Stimulated activated effector memory CD8-positive, alpha-beta T cell treated with anti-CD3 and anti-CD28 coated beads, Interleukin-12 subunit alpha, Interleukin-12 subunit beta, amount 100 ng/mL, for 72 hours (primary cell): ENCODE measurements around the gene ZSWIM1.

Source experiments
- ATAC-seq: fragments of 150-1000 bp; cut with Tn5 transposase; 2 replicates; pipeline ENCODE4 v1.10.0; 2021
- DNase-seq, 2 donors: peaks; one replicate each; pipeline ENCODE4 v3.0.0; 2021 to 2022; ENCODE audit warnings: low spot score in 2 of 2
- H3K27ac Mint-ChIP-seq: one replicate; pipeline ENCODE4 v1.8.0; 2022; ENCODE audit warnings: mild to moderate bottlenecking, mixed read lengths
- H3K36me3 Mint-ChIP-seq: one replicate; pipeline ENCODE4 v1.8.0; 2022; ENCODE audit warnings: mild to moderate bottlenecking, mixed read lengths
- H3K4me1 Mint-ChIP-seq: one replicate; pipeline ENCODE4 v1.8.0; 2022; ENCODE audit warnings: mixed read lengths
- H3K4me3 Mint-ChIP-seq: one replicate; pipeline ENCODE4 v1.8.0; 2022; ENCODE audit warnings: mild to moderate bottlenecking, mixed read lengths
- H3K9me3 Mint-ChIP-seq: one replicate; pipeline ENCODE4 v1.8.0; 2022; ENCODE audit warnings: mixed read lengths

The ZSWIM1 gene

GRCh38 chr20:45905505-45906079 is 24.6 kb downstream of the ZSWIM1 start:
- Mint-ChIP-seq H3K4me1 (peaks cover 4% of the 10 kb centered on the region), H3K9me3 (peaks cover under 1% of the 10 kb centered on the region), H3K4me3 (no peak overlapping the region), H3K27ac (no peak overlapping the region), H3K36me3 (peaks cover 5% of the 10 kb centered on the region)
- ATAC-seq (no peak), DNase-seq (no peak)

- Mint-ChIP-seq H3K9me3 (peaks cover 3% of the 10 kb centered on the region), H3K27ac (no peak overlapping the region), H3K36me3 (peaks cover 5% of the 10 kb centered on the region), H3K4me1 (peaks cover 17% of the 10 kb centered on the region), H3K4me3 (no peak overlapping the region)
- DNase-seq (no peak), ATAC-seq (no peak)
Measured at GRCh38 chr20:45907219-45907948, 26.4 kb downstream of the ZSWIM1 start.

- DNase-seq (no peak), ATAC-seq (no peak)
- Mint-ChIP-seq H3K27ac (no peak overlapping the region), H3K4me1 (peaks cover 17% of the 10 kb centered on the region), H3K9me3 (peaks cover 3% of the 10 kb centered on the region), H3K4me3 (no peak overlapping the region), H3K36me3 (peaks cover 4% of the 10 kb centered on the region)
Measured at GRCh38 chr20:45908084-45908483, 27.1 kb downstream of the ZSWIM1 start.

GRCh38 chr20:45909336-45909808 is 28.3 kb downstream of the ZSWIM1 start:
- Mint-ChIP-seq H3K27ac (no peak overlapping the region), H3K9me3 (peaks cover 3% of the 10 kb centered on the region), H3K36me3 (no peaks in the 10 kb centered on the region), H3K4me1 (peaks cover 17% of the 10 kb centered on the region), H3K4me3 (no peak overlapping the region)
- ATAC-seq (no peak), DNase-seq (no peak)

GRCh38 chr20:45909817-45910669 is 29.0 kb downstream of the ZSWIM1 start:
- Mint-ChIP-seq H3K4me3 (peak overlapping the region; percentile 62), H3K27ac (peak overlapping the region; percentile 80), H3K4me1 (peaks cover 17% of the 10 kb centered on the region), H3K9me3 (peaks cover 3% of the 10 kb centered on the region), H3K36me3 (no peaks in the 10 kb centered on the region)
- DNase-seq (no peak), ATAC-seq (no peak)

DNA sequence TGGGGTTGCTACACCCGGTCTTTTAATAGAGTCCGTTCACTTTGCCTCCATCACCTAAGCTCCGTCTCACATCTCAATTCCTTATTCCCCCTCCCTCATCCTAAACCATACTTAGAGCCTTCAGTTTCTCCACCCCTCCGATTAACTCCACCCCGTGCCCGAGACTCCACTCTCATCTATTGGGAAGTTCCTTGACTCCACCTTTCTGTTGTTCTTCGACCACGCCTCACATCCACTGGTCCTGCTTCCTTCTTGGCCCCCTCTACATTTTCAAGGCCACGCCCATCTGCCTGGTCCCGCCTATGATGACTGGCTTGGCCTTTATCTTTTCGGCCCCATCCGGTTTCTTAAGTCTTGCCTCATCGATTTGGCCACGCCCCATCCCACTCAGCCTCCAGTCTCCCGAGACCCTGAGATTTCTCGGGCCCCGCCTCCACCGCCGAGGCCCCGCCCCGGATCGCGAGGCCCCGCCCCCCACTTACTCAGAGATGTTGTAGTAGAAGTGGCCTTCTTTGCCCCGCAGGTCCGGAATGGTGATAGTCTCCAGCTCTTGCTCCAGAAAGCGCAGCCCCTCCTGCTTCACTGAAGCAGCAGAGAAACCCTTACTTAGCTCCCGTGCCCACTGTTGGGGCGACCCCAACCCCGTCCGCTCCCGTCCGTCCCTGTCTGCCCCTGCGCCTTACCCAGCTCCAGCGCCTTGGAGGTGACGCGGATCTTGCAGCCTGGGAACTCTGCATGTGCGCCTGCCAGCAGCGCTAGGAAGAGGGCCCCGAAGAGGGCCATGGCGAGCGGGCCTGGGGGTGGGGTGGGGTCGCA is 29.9 kb downstream of the ZSWIM1 start:
- Mint-ChIP-seq H3K27ac (peak overlapping the region; percentile 80), H3K4me1 (peaks cover 17% of the 10 kb centered on the region), H3K36me3 (no peaks in the 10 kb centered on the region), H3K4me3 (peak overlapping the region; percentile 62), H3K9me3 (peaks cover 3% of the 10 kb centered on the region)
- DNase-seq: peak; percentile 95 to 98
- ATAC-seq: peak; percentile 96

- peaks cover 3% of the 10 kb centered on the region for H3K9me3 Mint-ChIP-seq
- no peak for ATAC-seq
- DNase-seq: no peak
- peaks cover 17% of the 10 kb centered on the region for H3K4me1 Mint-ChIP-seq
- H3K4me3 Mint-ChIP-seq: peak within 1 kb of the TSS; percentile 62
- no peaks in the 10 kb centered on the region for H3K36me3 Mint-ChIP-seq
- H3K27ac Mint-ChIP-seq: peak within 1 kb of the TSS; percentile 80
Measured at GRCh38 chr20:45911486-45912343, 30.7 kb downstream of the ZSWIM1 start, which contains the start of gene PLTP. TSS of gene PLTP (minus strand) at chr20:45912155. CDS start at chr20:45911452, 703 bp downstream.

DNA sequence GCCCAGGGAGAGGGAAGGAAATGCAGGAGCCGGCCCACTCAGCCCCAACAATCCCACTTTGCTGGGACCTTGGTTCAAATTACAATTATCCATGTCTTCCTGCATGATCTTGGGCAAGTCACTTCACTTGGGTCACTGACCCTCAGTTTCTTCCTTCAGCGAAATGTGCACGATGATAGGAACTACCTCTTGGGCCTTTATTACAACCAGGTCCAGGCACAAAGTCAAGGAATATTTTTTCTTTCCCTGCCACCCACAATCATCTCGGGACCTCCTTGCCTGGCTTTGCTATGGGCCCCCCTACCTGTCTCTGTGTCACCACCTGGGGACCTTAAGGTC is 31.3 kb downstream of the ZSWIM1 start:
- Mint-ChIP-seq H3K4me1 (peaks cover 17% of the 10 kb centered on the region), H3K4me3 (peak overlapping the region; percentile 62), H3K36me3 (no peaks in the 10 kb centered on the region), H3K9me3 (peaks cover 3% of the 10 kb centered on the region), H3K27ac (no peak overlapping the region)
- no peak for ATAC-seq
- no peak for DNase-seq

DNA sequence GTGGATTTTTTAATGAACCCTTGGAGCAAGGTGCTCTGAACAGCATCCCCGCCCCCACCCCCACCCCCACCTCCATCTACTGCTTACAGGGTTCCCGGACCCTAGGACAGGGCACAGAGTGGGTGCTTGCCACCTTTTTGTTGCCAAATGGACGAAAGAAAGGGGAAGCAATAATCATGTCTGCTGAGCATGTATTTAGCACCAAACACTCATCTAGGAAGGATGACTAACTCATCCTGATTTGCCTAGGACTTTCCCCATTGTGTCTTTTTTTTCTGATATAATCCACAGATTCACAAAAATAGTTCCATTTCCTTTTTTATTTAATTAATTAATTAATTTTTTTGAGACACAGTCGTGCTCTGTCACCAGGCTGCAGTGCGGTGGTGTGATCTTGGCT is 32.1 kb downstream of the ZSWIM1 start:
- Mint-ChIP-seq H3K27ac (no peak overlapping the region), H3K36me3 (no peaks in the 10 kb centered on the region), H3K4me1 (peaks cover 17% of the 10 kb centered on the region), H3K9me3 (peaks cover 3% of the 10 kb centered on the region), H3K4me3 (peak overlapping the region; percentile 22)
- ATAC-seq (no peak), DNase-seq (no peak)

DNA sequence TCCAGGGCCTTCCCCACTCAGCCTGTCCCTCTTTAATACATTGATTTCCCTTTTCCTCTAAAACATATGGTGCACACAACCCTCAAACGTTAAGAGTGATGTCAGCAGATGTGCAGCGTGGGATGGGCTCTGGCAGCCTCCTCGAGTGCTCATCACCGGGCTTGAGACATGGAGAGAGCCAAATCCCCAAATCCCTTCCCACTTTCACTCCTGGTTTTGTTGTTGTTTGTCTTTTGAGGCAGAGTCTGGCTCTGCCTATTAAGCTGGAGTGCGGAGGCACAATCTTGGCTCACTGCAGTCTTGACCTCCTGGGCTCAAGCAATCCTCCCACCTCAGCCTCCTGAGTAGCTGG is 36.7 kb downstream of the ZSWIM1 start:
- ATAC-seq (no peak), DNase-seq (no peak)
- no peaks in the 10 kb centered on the region for H3K36me3 Mint-ChIP-seq
- H3K4me1 Mint-ChIP-seq: peaks cover 6% of the 10 kb centered on the region
- no peak overlapping the region for H3K27ac Mint-ChIP-seq
- no peaks in the 10 kb centered on the region for H3K9me3 Mint-ChIP-seq
- H3K4me3 Mint-ChIP-seq: no peak overlapping the region

DNA sequence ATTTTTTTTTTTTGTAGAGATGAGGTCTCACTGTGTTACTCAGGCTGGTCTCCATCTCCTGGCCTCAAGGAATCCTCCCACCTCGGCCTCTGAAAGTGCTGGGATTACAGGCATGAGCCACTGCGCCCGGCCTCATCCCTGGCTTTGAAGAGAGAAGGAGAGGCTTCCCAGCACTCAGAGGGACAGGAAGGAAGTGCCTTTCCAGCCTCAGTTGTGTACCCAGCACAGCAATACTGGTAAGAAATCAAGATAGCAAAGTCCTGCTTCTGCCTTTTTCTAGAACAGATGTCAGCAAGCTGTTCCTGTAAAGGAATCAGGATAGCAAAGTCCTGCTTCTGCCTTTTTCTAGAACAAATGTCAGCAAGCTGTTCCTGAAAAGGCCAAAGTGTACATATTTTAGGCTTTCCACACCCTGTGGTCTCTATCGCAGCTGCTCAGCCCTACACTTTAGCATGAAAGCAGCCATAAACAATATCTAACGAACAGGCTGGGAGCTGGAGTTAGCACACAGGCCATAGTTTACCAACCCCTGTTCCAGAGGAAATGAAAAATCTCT is 37.2 kb downstream of the ZSWIM1 start:
- H3K4me1 Mint-ChIP-seq: peaks cover 6% of the 10 kb centered on the region
- no peaks in the 10 kb centered on the region for H3K36me3 Mint-ChIP-seq
- H3K27ac Mint-ChIP-seq: no peak overlapping the region
- H3K4me3 Mint-ChIP-seq: no peak overlapping the region
- DNase-seq (no peak), ATAC-seq (no peak)
- H3K9me3 Mint-ChIP-seq: no peaks in the 10 kb centered on the region

GRCh38 chr20:45918779-45919537 is 37.9 kb downstream of the ZSWIM1 start:
- Mint-ChIP-seq H3K4me3 (no peak overlapping the region), H3K36me3 (no peaks in the 10 kb centered on the region), H3K27ac (no peak overlapping the region), H3K4me1 (peaks cover 6% of the 10 kb centered on the region), H3K9me3 (no peaks in the 10 kb centered on the region)
- ATAC-seq (no peak), DNase-seq (no peak)

GRCh38 chr20:45919542-45920399 is 38.7 kb downstream of the ZSWIM1 start:
- Mint-ChIP-seq H3K4me1 (peaks cover 6% of the 10 kb centered on the region), H3K27ac (no peak overlapping the region), H3K9me3 (no peaks in the 10 kb centered on the region), H3K36me3 (no peaks in the 10 kb centered on the region), H3K4me3 (no peak overlapping the region)
- DNase-seq (no peak), ATAC-seq (no peak)
